ENCODE data around the gene KIF3C.
"Not testable (repeated sequence)": the region's sequence is repeated elsewhere in the genome, so short reads cannot be mapped to it uniquely, and the experiment has no call there.

DNA sequence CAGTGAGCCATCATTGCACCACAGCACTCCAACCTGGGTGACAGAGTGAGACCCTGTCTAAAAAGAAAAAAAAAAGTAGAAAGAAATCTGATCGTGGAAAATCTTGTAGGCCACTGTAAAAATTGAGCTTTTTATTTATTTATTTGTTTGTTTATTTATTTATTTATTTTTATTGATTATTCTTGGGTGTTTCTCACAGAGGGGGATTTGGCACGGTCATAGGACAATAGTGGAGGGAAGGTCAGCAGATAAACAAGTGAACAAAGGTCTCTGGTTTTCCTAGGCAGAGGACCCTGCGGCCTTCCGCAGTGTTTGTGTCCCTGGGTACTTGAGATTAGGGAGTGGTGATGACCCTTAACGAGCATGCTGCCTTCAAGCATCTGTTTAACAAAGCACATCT is 72.7 kb downstream of the KIF3C start:
- TF ChIP-seq, protein P1, sequence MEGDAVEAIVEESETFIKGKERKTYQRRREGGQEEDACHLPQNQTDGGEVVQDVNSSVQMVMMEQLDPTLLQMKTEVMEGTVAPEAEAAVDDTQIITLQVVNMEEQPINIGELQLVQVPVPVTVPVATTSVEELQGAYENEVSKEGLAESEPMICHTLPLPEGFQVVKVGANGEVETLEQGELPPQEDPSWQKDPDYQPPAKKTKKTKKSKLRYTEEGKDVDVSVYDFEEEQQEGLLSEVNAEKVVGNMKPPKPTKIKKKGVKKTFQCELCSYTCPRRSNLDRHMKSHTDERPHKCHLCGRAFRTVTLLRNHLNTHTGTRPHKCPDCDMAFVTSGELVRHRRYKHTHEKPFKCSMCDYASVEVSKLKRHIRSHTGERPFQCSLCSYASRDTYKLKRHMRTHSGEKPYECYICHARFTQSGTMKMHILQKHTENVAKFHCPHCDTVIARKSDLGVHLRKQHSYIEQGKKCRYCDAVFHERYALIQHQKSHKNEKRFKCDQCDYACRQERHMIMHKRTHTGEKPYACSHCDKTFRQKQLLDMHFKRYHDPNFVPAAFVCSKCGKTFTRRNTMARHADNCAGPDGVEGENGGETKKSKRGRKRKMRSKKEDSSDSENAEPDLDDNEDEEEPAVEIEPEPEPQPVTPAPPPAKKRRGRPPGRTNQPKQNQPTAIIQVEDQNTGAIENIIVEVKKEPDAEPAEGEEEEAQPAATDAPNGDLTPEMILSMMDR (IDR thresholded peaks at IDR 0.05) = not testable (repeated sequence)
- not testable (repeated sequence) for TF ChIP-seq POLR2A (IDR thresholded peaks at IDR 0.05)

Data from adrenal gland (tissue), 5 donors.